HG03175 (cell line): Measurements from ENCODE around the gene NTM.

ENCODE experiments used
- ATAC-seq: cut with Tn5 transposase; IDR thresholded peaks from one replicate; pipeline ENCODE4 v1.9.1; 2021; ENCODE audit warnings: mild to moderate bottlenecking, moderate library complexity; ENCODE audit not compliant: unreplicated experiment

Gene NTM

DNA sequence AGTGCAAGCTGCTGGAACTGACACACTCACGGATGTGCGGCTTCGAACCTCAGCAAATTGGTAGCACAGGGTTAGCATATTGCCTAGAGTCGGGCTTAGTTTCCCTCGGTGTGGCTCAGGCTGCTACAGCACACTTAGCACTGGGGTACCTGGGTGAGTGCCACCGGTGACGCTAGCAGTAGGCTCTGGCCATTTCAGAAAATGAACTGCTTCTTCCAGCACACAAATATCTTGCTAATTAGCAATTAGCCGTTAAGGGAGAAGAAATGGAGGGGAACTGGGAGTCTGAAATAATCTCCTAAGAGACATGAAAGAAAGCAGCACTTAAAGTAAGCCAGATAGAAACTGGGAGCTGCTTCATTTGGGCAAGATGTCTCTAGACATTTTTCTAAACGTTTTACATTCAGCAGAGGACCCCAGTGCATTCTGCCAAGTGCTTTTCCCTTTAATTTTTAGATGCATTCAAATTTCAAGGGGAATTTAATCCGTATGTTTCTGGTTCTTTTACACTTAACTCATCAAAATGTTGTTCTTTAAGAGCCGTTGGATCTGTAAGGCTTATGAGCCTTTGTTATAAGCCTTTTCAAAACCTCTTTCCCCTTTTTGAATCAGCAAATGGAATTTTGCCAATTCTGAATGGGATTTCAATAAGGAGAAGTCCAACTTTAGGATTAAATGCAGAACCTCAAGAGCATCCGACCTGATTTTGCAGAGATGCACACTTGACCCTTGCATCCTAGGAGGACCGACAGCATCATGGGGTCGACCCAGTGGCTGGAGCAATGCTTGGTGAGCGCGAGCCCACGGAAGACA, 708.1 kb downstream of the NTM start:
- ATAC-seq = no peak

DNA sequence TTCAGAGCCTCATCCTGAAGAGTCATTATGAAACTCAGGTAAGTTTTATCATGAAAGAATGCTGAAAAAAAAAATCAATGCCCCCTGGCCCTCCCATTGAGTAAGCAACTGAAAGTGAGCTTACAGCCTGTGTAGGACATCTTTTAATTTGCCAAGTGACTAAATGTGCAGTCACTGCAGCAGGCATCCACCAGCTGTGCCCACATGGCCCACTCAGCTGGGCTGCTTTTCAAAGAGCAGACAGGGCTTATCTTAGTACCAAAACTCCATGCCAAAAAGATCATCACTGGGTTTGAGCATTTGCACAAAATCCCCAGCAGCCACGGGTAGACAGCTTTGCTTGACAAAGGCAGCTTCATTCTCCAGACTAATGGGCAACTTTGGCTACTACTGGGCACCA, 709.7 kb downstream of the NTM start:
- no peak for ATAC-seq

- ATAC-seq = no peak
These were observed 712.2 kb downstream of the NTM start for GRCh38 chr11:132082566-132082965.

- no peak for ATAC-seq
These were observed 714.0 kb downstream of the NTM start for GRCh38 chr11:132084433-132084832.

DNA sequence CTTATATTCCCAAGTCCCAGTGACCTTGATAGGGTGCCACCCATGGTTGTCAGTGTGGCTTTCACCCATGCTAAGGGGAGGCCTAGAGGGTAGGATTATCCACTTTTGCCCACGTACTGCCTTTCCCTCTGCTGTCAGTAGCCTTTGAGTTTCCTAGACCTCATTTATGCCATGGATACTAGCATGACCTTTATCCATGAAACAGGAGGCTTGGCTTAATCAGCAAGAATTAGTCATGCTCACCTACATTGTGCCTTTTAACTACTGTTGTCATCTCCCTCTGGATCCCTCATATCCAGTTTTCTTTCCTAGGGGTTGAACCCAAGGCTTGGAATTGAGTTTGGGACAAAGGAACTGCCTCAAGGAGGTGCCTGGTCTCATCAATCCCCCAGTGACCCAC, 716.7 kb downstream of the NTM start:
- no peak for ATAC-seq

GRCh38 chr11:132088551-132088950, 718.1 kb downstream of the NTM start:
- ATAC-seq = no peak

GRCh38 chr11:132093536-132094259, 723.3 kb downstream of the NTM start:
- no peak for ATAC-seq

DNA sequence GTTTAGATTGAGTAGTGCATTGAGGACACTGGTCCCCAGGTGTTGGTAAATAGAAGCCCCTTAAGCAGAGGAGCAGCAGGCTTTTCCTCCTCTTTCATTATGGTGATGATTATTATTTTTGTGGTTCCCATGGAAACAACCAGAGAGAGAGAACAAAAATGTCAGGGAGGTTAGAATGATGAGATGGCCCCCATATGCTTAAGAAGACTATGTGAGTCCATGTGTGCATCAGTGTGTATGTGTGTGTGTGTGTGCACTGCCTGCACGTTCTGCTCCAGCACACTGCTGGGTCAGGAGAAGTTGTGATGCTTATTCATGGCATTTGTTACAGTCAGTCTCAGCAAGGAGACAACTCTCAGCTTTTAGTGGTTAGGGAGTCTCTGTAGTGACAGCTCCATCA, 724.2 kb downstream of the NTM start:
- ATAC-seq = no peak

DNA sequence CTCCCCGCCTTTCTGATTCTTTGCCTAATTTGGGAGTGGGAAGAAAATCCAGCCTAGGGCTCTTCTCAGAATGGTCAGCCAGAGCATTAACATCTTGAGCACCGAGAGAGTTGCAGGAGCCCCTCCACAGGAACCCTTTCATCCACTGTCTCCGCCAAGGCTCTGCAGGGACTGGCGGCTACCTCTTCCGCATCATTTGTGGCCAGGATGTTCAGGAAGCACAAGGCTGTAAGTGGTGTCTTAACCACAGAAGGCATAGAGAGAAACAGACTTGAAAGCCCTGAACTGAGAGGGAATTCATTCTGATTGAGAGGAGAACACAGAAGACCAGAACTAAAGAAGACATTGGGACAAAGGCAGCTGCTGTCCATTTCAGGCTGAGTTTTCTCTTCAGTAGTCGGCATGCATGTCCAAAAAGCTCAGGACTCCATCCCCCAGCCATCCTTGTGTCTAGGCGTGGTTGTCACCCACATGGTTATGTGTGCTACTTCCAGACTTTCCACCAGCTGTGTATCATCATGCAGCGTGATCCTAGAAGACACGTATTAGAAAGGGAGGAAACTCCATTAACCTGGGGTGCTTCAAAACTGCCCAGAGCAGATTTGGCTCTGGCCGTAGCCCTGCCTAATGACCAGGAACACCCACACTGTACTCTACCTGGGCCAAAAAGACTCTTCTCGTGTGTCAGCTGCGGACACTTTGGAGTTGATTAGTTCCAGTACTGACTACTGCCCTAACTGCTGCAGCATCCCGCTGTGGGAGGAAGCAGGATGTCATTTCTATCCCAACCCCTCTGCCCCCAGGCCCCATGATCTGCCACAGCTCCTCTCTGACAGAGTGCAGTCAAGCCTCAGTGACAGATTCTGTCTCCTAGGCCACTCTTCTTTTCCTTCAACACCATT, 725.1 kb downstream of the NTM start:
- no peak for ATAC-seq

GRCh38 chr11:132096132-132096825, 725.9 kb downstream of the NTM start:
- no peak for ATAC-seq

- ATAC-seq = no peak
These were observed 729.3 kb downstream of the NTM start for GRCh38 chr11:132099692-132100091.

DNA sequence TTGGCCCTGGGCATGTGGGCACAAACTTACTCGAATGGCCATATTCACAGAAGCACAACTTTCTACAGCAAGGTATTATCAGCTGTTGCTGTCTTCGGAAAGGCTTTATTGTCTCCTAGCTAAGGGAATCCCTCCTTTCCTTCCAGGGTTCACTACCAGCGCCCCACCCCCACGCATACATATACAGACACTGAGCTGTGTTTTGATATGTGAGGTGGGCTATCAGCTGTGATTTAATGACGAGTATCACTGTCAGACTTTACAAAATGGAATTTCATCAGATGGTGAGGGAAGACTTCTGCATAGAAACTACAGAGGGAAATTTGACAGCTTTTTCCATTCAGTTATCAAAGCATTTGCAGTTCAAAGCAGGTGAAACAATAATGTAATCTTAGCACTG, 730.2 kb downstream of the NTM start:
- no peak for ATAC-seq

GRCh38 chr11:132101881-132102280, 731.5 kb downstream of the NTM start:
- ATAC-seq = no peak

DNA sequence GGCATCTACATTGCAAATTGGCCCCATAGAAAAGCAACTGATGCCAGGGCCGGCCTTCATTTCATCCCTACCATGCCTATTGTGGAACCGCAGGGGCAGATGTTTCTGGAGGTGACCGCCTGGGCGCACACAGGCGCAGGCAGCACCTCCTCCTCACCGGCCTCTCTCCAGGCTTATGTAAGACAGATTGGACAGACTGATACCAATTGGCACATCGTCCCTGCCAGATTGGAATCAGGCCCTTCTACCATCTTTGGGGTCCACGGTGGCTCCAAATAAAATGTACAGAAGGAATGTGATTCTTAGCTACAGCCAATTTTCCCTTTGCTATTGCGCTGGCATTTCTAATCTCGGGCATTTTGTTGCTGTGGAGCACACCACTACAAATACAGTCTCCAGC, 732.6 kb downstream of the NTM start:
- ATAC-seq = no peak

DNA sequence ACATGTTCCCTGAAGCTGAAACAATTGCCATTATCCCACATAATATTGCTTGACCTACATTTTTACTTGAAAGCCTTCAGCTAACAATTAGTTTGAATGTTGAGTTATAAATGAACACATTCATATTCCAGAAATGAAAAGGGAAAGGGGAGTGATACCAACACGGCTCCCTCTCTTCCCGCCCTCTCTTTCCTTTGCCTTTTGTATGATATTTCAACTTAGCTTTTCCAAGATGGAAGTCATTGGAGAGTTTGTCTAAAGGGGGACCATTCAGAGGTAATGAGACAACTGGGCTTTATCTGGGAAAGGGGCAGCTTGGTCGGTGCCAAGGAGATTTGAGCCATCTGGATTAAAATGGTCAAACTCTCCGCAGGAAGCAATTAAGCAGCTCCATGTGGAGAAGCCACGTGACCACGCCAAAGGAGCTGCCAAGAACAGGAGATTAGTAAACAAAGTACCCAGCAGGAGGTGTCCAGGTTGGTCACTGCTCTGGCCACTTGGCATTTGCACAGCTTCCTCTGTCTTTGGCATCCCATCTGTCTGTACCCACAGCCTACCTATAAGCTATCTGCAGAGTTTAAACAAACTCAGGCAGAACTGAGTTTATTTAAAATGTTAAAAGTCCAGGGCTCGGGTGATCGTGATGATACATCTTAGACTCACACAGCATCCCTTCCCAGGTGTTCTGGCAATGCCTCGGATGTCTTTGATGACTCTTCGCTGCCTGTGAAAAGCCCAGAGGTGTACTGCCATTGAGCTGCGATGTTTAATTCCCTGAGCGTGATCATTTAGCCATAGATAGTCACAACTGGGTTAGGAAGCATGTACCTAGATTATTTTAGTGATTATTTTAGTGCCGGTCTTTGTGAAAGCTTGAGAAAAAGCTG, 735.9 kb downstream of the NTM start:
- no peak for ATAC-seq

GRCh38 chr11:132111316-132111715, 740.9 kb downstream of the NTM start:
- no peak for ATAC-seq

GRCh38 chr11:132111838-132112237, 741.4 kb downstream of the NTM start:
- ATAC-seq = no peak

GRCh38 chr11:132112846-132113245, 742.4 kb downstream of the NTM start:
- no peak for ATAC-seq

GRCh38 chr11:132114185-132114584, 743.8 kb downstream of the NTM start:
- no peak for ATAC-seq

- ATAC-seq = no peak
These were observed 744.3 kb downstream of the NTM start for GRCh38 chr11:132114743-132115142.
